Lower leg skin (tissue), 3 donors: ENCODE results near the gene TCN2.

Experiments used
- POLR2A ChIP-seq, 2 donors: fragments of 450-650 bp; IDR thresholded peaks; one replicate each; pipeline ENCODE4 v1.6.1; 2016 to 2017; ENCODE audit warnings: antibody characterized with exemption in 2 of 2, mild to moderate bottlenecking in 1 of 2, moderate library complexity in 1 of 2
- TF ChIP-seq, protein P1 (sequence below), 3 donors: fragments of 450-650 bp; IDR thresholded peaks; one replicate each; pipeline ENCODE4 v1.5.1; 2016; ENCODE audit warnings: antibody characterized with exemption in 3 of 3, mild to moderate bottlenecking in 3 of 3, moderate library complexity in 2 of 3

DNA sequence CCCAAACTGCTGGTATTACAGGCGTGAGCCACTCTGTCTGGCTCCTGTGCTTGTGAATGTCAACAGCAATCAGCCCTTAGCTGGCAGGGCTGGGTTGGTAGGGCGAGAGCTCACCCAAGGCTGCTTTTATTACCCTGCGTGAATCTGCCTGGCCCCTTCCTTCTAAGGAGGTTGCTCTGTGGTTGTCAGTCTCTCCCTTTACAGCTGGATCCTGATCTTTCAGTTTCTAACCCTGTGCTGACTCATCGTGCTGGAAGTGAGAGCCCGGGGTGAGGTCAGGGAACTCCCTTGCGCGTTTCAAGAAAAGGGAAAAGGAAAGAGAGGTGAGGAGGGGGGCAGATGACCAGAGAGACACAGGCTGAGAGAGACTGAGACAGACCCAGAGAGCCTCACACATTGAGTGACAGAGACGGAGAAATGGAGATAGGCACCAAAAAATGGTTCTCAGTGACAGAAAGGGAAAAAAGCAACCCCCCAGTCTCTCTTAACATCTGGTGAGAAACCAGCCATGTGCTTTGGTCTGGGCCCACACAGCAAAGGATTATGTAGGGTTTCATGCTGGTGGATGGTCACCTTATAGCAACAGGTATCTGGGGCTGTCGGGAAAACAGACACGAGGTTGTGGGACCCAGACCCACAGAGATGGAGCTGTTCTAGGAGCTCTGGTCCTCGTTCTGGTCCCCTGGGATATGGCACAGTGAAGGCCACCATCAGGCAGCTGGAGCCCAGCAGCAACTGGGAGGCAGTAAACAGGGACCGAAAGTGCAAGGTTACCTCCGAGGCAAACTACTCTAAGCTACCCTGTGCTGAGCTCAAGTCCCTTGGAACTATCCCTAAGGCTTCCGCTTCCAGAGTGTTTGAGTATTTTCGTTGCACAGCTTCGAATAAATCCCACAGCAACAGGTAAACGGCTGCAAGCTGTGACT, 2.5 kb downstream of the TCN2 start:
- TF ChIP-seq POLR2A (IDR thresholded peaks at IDR 0.05): no peak
- TF ChIP-seq, protein P1, sequence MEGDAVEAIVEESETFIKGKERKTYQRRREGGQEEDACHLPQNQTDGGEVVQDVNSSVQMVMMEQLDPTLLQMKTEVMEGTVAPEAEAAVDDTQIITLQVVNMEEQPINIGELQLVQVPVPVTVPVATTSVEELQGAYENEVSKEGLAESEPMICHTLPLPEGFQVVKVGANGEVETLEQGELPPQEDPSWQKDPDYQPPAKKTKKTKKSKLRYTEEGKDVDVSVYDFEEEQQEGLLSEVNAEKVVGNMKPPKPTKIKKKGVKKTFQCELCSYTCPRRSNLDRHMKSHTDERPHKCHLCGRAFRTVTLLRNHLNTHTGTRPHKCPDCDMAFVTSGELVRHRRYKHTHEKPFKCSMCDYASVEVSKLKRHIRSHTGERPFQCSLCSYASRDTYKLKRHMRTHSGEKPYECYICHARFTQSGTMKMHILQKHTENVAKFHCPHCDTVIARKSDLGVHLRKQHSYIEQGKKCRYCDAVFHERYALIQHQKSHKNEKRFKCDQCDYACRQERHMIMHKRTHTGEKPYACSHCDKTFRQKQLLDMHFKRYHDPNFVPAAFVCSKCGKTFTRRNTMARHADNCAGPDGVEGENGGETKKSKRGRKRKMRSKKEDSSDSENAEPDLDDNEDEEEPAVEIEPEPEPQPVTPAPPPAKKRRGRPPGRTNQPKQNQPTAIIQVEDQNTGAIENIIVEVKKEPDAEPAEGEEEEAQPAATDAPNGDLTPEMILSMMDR (IDR thresholded peaks at IDR 0.05): no peak
